Transverse colon (tissue), 4 donors: ENCODE measurements around the gene GPC5.

ENCODE experiments used
- CTCF ChIP-seq, 5 experiments: fragments of 200-600 bp in 3 of 5; fragments of 450-650 bp in 2 of 5; sonication (generic) in 3 of 5; IDR thresholded peaks; 1 replicate in 2 of 5; 2 replicates in 3 of 5; pipeline ENCODE4 v1.5.1; 2016 to 2017; ENCODE audit warnings: antibody characterized with exemption in 5 of 5, inconsistent platforms in 3 of 5, mild to moderate bottlenecking in 2 of 5, moderate library complexity in 1 of 5
- EP300 ChIP-seq: sonication (generic); formaldehyde crosslinking; IDR thresholded peaks from one replicate; pipeline ENCODE4 v1.6.1; 2017; ENCODE audit warnings: antibody characterized with exemption, low read depth
- POLR2A ChIP-seq: fragments of 450-650 bp; IDR thresholded peaks from one replicate; pipeline ENCODE4 v1.6.1; 2016; ENCODE audit warnings: antibody characterized with exemption, mild to moderate bottlenecking, moderate library complexity
- POLR2AphosphoS5 ChIP-seq, 3 donors: sonication (generic); formaldehyde crosslinking; IDR thresholded peaks; one replicate each; pipeline ENCODE4 v1.6.1; 2016; ENCODE audit warnings: antibody characterized with exemption in 3 of 3

GRCh38 chr13:91557328-91558090, 159.1 kb downstream of the GPC5 start:
- TF ChIP-seq CTCF (IDR thresholded peaks at IDR 0.05) (no peak), POLR2AphosphoS5 (IDR thresholded peaks at IDR 0.05) (no peak), POLR2A (no peak), EP300 (no peak)
